Left colon (tissue), 2 donors: ENCODE results near the gene TRMT44. TPM values are rescaled to one million over a fixed set of nuclear protein-coding genes. Genes with fewer than 3 reads are reported as not detected.
"Not testable (repeated sequence)": the region's sequence is repeated elsewhere in the genome, so short reads cannot be mapped to it uniquely, and the experiment has no call there.

Source experiments
- ATAC-seq: fragments of 200-7000 bp; cut with Tn5 transposase; one replicate; pipeline ENCODE4 v1.9.1; 2020; ENCODE audit warnings: mild to moderate bottlenecking, moderate library complexity
- DNase-seq, 2 donors: peaks; one replicate each; pipeline ENCODE4 v3.0.0-alpha.2; 2020
- intact Hi-C, 2 donors: fragments of 100-400 bp; cut with DNase I in 1 of 2; cut with micrococcal nuclease in 1 of 2; formaldehyde crosslinking; loops; one replicate each; pipeline versions ENCODE4 v1.11.2 to v1.14.0; 2022; cut with DNase I, micrococcal nuclease
- total RNA-seq, 2 donors: library from RNA; stranded (reverse); fragmentation: NEBNext Ultra II Directional; extraction: Animal tissue kit (Norgen Biotek cat#: 25700); gene quantifications; one replicate each; pipeline ENCODE4 v1.2.1, GENCODE V29; 2021
- donor health status: DM: no; HTN: no; CAD: no.
- donor health status: DM: yes; HTN: yes; CAD: no.

TRMT44 gene
- total RNA-seq, 2 donors from 2014 or later: 14.3 to 16.4 TPM

DNA sequence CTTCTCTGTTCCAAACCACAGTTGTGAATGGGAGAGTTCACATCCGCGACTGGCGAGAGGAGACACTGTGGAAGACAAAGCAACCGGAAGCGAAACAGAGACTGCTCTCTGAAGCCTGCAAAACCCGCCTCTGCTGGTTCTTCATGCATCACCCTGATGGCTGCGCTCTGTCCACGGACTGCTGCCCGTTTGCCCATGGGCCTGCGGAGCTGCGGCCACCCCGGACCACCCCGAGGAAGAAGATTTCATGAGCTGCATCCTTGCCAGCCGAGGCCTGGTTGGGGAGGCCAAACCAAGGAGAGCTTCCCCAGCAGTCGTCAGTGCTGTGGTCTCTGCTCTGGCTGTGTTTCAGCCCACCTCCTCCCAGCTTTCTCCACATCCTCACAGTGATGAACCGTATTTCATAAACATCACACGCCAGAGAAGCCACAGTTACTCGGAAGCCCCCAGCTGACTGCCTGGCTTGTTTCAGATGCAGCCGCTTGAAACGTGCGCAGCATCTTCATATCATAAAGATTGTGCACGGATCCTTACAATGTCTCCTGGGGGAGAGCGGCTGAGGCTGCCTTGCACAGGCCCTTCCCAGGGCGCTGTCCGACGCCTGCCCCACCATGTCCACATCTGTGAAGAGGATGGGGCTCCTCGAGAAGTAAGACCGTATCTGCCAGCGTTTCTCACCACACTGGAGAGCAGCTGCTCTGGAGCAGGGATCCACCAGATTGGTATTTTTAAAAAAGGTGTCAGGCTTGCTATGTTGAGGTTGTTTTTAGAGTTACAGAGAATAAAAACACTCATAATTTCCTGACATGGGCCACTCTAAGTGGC lies 35.4 kb downstream of the TRMT44 start:
- no peak for ATAC-seq
- intact Hi-C loops: no loop called here
- DNase-seq: no peak

- intact Hi-C loops: no loop called here
- no peak for DNase-seq
- ATAC-seq: no peak
These were observed 36.6 kb downstream of the TRMT44 start for GRCh38 chr4:8477095-8477635.

DNA sequence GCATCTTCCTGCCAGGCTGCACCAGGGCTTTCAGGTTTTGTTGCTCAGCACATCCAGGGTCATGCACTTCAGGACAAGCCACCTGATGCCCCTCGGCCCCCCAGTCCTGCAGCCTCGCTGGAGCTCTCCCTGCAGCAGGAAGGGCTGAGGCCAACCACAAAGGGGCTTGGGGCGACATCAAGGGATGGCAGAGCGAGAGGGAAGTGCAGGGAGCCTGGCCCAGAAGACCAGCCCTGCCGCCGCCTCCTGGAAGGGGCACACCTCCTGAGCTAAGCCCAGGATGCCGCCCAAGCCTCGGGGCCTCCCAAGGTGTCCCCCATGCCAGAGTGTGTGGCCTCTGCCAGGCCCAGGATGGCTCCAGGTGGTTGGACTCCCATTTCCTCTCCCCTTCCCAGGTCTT lies 37.1 kb downstream of the TRMT44 start:
- intact Hi-C loops: no loop called here
- ATAC-seq (no peak), DNase-seq (no peak)

GRCh38 chr4:8478371-8478770 lies 37.8 kb downstream of the TRMT44 start:
- no peak for ATAC-seq
- no peak for DNase-seq
- intact Hi-C loops: no loop called here

- ATAC-seq (no peak), DNase-seq (no peak)
- intact Hi-C loops: no loop called here
These were observed 38.5 kb downstream of the TRMT44 start for GRCh38 chr4:8478801-8479744.

DNA sequence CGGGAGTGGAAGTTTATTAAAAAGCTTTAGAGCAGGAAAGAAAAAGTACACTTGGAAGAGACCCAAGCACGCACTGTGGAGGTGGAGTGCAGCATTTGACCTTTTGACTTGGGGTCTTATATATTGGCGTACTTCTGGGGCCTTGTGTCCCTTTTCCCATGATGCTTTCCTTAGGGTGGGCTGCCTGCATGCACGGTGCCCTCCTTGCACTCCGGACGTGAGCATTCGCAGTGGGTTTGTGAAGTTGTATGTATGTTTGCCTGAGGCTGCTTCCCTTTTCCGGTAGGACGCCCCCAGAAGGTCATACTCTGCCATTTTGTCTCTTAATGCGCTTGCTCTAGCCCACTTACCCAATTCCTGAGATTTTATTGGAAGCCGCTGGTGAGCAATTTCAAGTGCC lies 39.6 kb downstream of the TRMT44 start:
- intact Hi-C loops: no loop called here
- DNase-seq (no peak), ATAC-seq (no peak)

- intact Hi-C loops, ATAC-seq: not testable (repeated sequence)
These were observed 46.1 kb downstream of the TRMT44 start for GRCh38 chr4:8486643-8487042.

GRCh38 chr4:8488791-8489369 lies 48.3 kb downstream of the TRMT44 start:
- ATAC-seq: no peak
- intact Hi-C loops: no loop called here
- no peak for DNase-seq

More at GRCh38 chr4:8486643-8487042, 46.1 kb downstream of the TRMT44 start:
- not testable (repeated sequence) for DNase-seq

GRCh38 chr4:8491478-8491877 lies 50.9 kb downstream of the TRMT44 start:
- ATAC-seq, DNase-seq, intact Hi-C loops: not testable (repeated sequence)

- ATAC-seq (no peak), DNase-seq (no peak)
- intact Hi-C loops: no loop called here
These were observed 51.6 kb downstream of the TRMT44 start for GRCh38 chr4:8492174-8492573.

DNA sequence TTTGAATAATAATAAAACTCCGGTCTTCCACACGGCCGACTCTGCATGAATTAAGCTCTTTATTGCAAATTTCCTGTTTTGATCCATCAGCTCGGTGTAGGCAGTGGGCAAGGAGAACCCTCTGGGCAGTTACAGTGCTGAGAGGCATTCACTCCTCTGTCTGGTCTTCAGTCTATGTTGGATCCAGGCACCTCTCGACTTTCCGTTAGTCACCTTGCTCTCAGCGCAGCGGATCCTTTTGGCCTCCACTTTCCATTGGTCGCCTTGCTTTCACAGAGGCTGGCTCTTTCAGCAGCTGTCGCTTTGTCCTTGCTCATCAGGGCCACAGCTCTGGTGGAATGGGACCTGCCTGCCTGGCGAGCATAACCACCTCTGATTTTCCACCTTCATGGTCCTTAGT lies 52.9 kb downstream of the TRMT44 start:
- ATAC-seq: no peak
- intact Hi-C loops: no loop called here

DNA sequence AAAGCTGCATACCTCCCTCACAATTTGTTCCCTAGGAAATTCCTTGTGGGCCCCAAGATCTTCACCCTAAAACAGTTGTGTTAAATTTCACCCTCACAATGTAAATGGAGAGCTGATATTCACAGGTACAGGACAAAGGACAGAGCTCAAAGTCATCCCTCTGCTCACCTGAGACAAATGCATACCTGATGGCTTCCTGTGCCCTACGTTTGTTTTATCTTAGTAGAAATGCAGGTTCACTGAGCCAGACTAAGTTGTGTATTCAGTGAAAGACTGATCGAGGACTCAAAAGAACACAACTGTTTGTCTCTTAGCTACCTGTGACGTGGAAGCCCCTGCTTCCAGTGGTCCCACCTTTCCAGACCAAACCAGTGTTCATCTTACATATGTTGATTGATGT lies 53.6 kb downstream of the TRMT44 start:
- DNase-seq (no peak), ATAC-seq (no peak)
- intact Hi-C loops: no loop called here

More for the DNA sequence above, 52.9 kb downstream of the TRMT44 start:
- DNase-seq: no peak

DNA sequence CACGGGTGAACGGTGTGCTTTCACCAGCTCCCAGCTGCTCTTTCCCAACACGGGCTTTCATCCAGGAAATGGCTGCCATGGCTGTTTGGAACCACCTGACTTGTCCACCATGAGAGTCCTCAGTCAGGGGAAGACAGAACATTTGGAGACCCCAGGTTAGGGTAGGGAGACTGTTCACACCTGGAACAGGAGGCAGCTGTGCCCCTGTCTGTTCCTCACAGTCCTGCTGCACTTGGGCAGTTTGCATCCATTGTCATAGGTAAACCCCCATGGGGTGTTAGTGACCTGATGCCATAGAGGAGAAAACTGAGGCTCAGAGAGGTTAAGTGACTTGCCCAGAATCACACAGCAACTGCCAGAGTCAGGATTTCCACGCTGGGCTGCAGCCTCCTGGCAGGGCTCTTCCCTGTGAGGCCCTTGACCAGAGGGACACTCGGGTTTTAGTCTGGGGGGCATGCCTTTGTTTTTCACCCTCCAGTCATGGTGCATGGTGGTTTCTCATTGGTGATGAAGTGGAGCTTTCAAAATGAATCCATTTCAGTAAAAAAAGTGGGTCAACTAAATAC lies 54.5 kb downstream of the TRMT44 start:
- DNase-seq (no peak), ATAC-seq (no peak)
- intact Hi-C loops: no loop called here

- intact Hi-C loops: no loop called here
- DNase-seq (no peak), ATAC-seq (no peak)
These were observed 55.2 kb downstream of the TRMT44 start for GRCh38 chr4:8495803-8496202.

DNA sequence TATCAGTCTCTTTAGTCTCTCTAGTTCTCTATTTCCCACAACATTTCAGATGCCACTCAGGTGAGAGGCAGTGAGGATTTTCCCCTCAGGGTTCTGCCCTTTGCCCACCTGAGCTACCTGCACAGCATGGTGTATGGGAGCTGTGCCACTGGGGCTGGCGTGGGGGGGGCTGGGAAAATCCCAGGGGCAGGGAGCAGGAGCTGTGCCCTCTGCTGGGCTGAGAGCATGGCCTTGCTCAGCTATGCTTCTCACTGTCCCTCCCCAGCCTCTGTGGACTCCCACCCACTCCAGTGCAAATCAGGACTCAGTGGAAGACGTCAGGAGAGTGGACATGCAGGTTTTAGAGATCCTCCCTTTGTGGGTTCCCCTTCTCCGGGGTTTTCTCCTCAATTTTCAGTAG lies 57.2 kb downstream of the TRMT44 start:
- intact Hi-C loops: no loop called here
- DNase-seq (no peak), ATAC-seq (no peak)

GRCh38 chr4:8500966-8501365 lies 60.4 kb downstream of the TRMT44 start:
- DNase-seq (no peak), ATAC-seq (no peak)
- intact Hi-C loops: no loop called here

GRCh38 chr4:8501781-8502180 lies 61.2 kb downstream of the TRMT44 start:
- intact Hi-C loops: no loop called here
- DNase-seq (no peak), ATAC-seq (no peak)

DNA sequence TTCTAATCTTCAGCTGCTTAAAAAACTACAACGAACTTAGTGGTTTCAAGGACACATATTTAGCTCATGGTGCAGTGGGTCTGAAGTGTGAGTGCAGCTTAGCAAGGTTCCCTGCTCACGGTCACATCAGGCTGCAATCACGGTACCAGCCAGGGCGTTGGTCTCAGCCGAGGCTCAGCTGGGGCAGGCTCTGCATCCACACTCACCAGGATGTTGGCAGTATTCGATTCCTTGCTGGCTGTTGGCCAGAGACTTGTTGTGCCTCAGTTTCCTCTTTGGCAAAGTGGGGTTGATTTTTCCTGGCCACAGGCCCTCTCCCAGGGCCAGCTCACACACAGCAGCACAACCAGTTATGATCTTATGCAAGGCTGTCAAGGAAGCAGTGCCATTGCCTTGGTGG lies 61.8 kb downstream of the TRMT44 start:
- intact Hi-C loops: no loop called here
- DNase-seq (no peak), ATAC-seq (no peak)
